ENCODE results near the gene SDK1.
A peak's percentile ranks its signal among the peaks of the same experiment; 100 is the strongest.

SDK1 gene

DNA sequence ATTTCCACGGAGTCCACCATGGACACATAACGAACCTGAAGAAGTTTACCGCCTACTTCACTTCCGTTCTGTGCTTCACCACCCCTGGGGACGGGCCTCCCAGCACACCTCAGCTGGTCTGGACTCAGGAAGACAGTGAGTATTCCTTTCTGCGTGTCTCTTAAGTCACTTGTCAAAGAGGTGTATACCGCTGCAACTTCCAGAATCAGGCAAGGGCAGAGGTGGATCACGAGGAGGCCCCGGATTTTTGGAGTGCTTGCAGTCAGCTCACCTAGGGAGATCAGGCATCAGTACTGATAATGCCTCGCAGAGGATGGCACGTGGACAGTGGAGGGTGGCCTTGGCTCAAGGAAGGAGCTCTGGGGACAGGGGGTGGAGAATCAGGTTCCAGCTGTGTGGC lies 750.6 kb downstream of the SDK1 start:
- H3K4me1 Mint-ChIP-seq: no peaks in the 10 kb centered on the region
- no peak for ATAC-seq (replicated peaks; ENCODE audit: extremely low read depth, poor library complexity, severe bottlenecking)
- no peak overlapping the region for H3K4me3 Mint-ChIP-seq
- no peaks in the 10 kb centered on the region for H3K9me3 Mint-ChIP-seq
- no peak overlapping the region for H3K27ac Mint-ChIP-seq (ENCODE audit: low read depth)
- H3K27me3 Mint-ChIP-seq: peaks cover 67% of the 10 kb centered on the region
- H3K36me3 Mint-ChIP-seq (ENCODE audit: insufficient read depth): no peaks in the 10 kb centered on the region
- DNase-seq (ENCODE audit: low spot score in 2 of 2): no peak

DNA sequence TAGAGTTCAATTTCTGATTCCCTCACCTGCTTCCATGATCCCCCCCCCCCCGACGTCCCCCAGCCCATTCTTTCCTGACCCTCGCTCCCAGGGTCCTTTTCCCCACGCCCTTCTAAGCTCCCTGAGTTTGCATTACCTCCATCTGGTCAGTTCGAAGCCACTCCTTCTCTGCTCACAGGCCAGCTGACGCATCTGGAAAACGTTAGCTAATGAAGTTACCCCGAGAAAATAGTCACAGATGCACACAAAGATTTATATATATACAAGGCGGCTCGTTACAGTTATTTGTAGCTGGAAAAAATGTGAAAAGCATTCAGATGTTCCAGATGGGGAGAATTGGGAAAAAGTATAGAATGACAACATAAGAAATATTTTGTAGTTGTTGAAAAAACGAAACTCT lies 751.1 kb downstream of the SDK1 start:
- no peak for DNase-seq (ENCODE audit: low spot score in 2 of 2)
- no peak for ATAC-seq (replicated peaks; ENCODE audit: extremely low read depth, poor library complexity, severe bottlenecking)
- H3K9me3 Mint-ChIP-seq: no peaks in the 10 kb centered on the region
- no peak overlapping the region for H3K27ac Mint-ChIP-seq (ENCODE audit: low read depth)
- peaks cover 71% of the 10 kb centered on the region for H3K27me3 Mint-ChIP-seq
- no peaks in the 10 kb centered on the region for H3K4me1 Mint-ChIP-seq
- no peak overlapping the region for H3K4me3 Mint-ChIP-seq
- H3K36me3 Mint-ChIP-seq (ENCODE audit: insufficient read depth): no peaks in the 10 kb centered on the region

DNA sequence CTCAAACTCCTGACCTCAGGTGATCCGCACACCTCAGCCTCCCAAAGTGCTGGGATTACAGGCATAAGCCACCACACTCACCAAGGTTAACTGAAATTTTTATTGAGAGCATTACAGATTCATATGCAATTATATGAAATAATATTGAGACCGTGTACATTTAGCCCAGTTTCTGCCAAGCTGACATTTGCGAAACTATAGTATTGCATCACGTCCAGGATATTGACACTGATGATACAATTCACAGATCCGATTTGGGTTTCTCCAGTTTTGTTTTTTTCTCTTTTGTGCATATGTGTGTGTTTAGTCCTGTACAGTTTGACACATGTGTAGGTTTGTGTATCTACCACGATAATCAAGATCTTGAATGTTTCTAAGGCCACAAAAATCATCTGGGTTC lies 753.1 kb downstream of the SDK1 start:
- Mint-ChIP-seq H3K4me3 (no peak overlapping the region), H3K9me3 (no peaks in the 10 kb centered on the region), H3K27me3 (peaks cover 70% of the 10 kb centered on the region), H3K4me1 (no peaks in the 10 kb centered on the region), H3K27ac (ENCODE audit: low read depth) (no peak overlapping the region), H3K36me3 (ENCODE audit: insufficient read depth) (no peaks in the 10 kb centered on the region)
- no peak for ATAC-seq (replicated peaks; ENCODE audit: extremely low read depth, poor library complexity, severe bottlenecking)
- no peak for DNase-seq (ENCODE audit: low spot score in 2 of 2)

GRCh38 chr7:4056552-4057288 lies 755.7 kb downstream of the SDK1 start:
- Mint-ChIP-seq H3K27me3 (peaks cover 64% of the 10 kb centered on the region), H3K4me3 (no peak overlapping the region), H3K9me3 (no peaks in the 10 kb centered on the region), H3K4me1 (no peaks in the 10 kb centered on the region), H3K36me3 (ENCODE audit: insufficient read depth) (no peaks in the 10 kb centered on the region), H3K27ac (ENCODE audit: low read depth) (no peak overlapping the region)
- DNase-seq (ENCODE audit: low spot score in 2 of 2) (no peak), ATAC-seq (replicated peaks; ENCODE audit: extremely low read depth, poor library complexity, severe bottlenecking) (no peak)

- Mint-ChIP-seq H3K36me3 (ENCODE audit: insufficient read depth) (no peaks in the 10 kb centered on the region), H3K9me3 (no peaks in the 10 kb centered on the region), H3K27me3 (peaks cover 59% of the 10 kb centered on the region), H3K4me1 (no peaks in the 10 kb centered on the region), H3K4me3 (no peak overlapping the region), H3K27ac (ENCODE audit: low read depth) (no peak overlapping the region)
- ATAC-seq (replicated peaks; ENCODE audit: extremely low read depth, poor library complexity, severe bottlenecking): no peak
- DNase-seq (ENCODE audit: low spot score in 2 of 2): no peak
Measured at GRCh38 chr7:4057289-4057616, 756.2 kb downstream of the SDK1 start.

- Mint-ChIP-seq H3K9me3 (no peaks in the 10 kb centered on the region), H3K27me3 (peaks cover 59% of the 10 kb centered on the region), H3K4me1 (no peaks in the 10 kb centered on the region), H3K27ac (ENCODE audit: low read depth) (no peak overlapping the region), H3K4me3 (no peak overlapping the region), H3K36me3 (ENCODE audit: insufficient read depth) (no peaks in the 10 kb centered on the region)
- DNase-seq (ENCODE audit: low spot score in 2 of 2) (no peak), ATAC-seq (replicated peaks; ENCODE audit: extremely low read depth, poor library complexity, severe bottlenecking) (no peak)
Measured at GRCh38 chr7:4058158-4058557, 757.1 kb downstream of the SDK1 start.

GRCh38 chr7:4065190-4065589 lies 764.1 kb downstream of the SDK1 start:
- H3K4me3 Mint-ChIP-seq: no peak overlapping the region
- H3K9me3 Mint-ChIP-seq: no peaks in the 10 kb centered on the region
- DNase-seq (ENCODE audit: low spot score in 2 of 2) (no peak), ATAC-seq (replicated peaks; ENCODE audit: extremely low read depth, poor library complexity, severe bottlenecking) (no peak)
- peaks cover 10% of the 10 kb centered on the region for H3K4me1 Mint-ChIP-seq
- H3K36me3 Mint-ChIP-seq (ENCODE audit: insufficient read depth): no peaks in the 10 kb centered on the region
- H3K27ac Mint-ChIP-seq (ENCODE audit: low read depth): peak overlapping the region; percentile 20
- peaks cover 18% of the 10 kb centered on the region for H3K27me3 Mint-ChIP-seq

DNA sequence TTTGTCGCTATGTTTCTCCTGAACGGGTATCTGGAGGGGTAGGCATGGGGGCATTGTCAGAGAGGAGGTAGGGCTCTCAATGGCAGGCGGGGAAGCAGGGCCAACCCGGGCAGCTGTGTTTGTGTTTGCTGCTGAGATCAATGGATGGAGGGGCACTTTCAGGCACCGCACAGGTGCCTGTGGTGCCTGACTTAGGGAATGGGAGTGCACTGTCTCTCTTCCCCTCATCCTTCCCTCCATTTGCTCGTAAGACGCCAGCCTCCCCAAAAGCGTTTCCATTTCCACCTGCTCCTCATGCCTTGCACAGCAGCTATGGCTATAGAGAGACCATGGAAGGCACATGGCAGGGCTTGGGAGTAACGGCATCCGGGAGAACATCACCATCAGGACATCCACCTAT lies 765.2 kb downstream of the SDK1 start:
- Mint-ChIP-seq H3K27ac (ENCODE audit: low read depth) (no peak overlapping the region), H3K4me1 (peaks cover 10% of the 10 kb centered on the region), H3K9me3 (no peaks in the 10 kb centered on the region), H3K4me3 (no peak overlapping the region), H3K27me3 (peaks cover 18% of the 10 kb centered on the region), H3K36me3 (ENCODE audit: insufficient read depth) (no peaks in the 10 kb centered on the region)
- DNase-seq (ENCODE audit: low spot score in 2 of 2) (no peak), ATAC-seq (replicated peaks; ENCODE audit: extremely low read depth, poor library complexity, severe bottlenecking) (no peak)

- Mint-ChIP-seq H3K27ac (ENCODE audit: low read depth) (no peak overlapping the region), H3K4me1 (peaks cover 10% of the 10 kb centered on the region), H3K27me3 (peaks cover 18% of the 10 kb centered on the region), H3K4me3 (no peak overlapping the region), H3K36me3 (ENCODE audit: insufficient read depth) (no peaks in the 10 kb centered on the region), H3K9me3 (no peaks in the 10 kb centered on the region)
- ATAC-seq (replicated peaks; ENCODE audit: extremely low read depth, poor library complexity, severe bottlenecking): no peak
- no peak for DNase-seq (ENCODE audit: low spot score in 2 of 2)
Measured at GRCh38 chr7:4066626-4067475, 765.8 kb downstream of the SDK1 start.

DNA sequence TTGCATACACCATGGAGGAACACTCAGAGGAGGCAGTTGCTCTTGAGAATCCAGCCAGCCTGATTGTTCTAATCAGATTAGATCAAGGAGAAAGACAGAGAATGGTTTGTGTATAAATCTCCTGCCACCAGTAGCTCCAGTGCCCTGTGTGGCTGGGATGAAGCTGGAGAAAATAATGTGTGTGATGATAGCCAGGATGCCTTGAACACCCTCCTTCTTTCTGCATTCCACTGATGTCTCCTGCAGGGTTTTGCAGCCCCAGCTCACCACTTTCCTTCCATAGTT lies 766.4 kb downstream of the SDK1 start:
- no peak for ATAC-seq (replicated peaks; ENCODE audit: extremely low read depth, poor library complexity, severe bottlenecking)

DNA sequence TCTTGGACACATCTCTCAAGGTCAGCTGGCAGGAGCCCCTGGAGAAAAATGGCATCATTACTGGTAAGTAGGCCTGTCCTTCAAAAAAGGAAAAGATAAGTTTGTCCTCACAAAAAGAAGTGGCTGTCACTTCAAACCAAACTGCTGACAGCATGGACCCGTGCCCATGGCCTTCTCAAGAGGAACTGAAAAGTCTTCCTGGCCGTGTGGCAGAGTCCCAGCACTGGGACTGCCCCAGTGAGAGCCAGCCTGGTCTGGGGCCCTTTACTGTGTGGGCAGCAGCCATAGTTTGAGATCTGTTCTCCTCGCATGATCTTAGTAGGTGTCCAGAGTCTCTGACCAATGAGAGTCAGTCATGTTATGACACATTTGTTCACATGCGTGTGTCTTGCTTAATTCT lies 766.8 kb downstream of the SDK1 start:
- no peak for DNase-seq (ENCODE audit: low spot score in 2 of 2)
- H3K27ac Mint-ChIP-seq (ENCODE audit: low read depth): no peak overlapping the region
- H3K9me3 Mint-ChIP-seq: no peaks in the 10 kb centered on the region
- peaks cover 10% of the 10 kb centered on the region for H3K4me1 Mint-ChIP-seq
- peaks cover 12% of the 10 kb centered on the region for H3K27me3 Mint-ChIP-seq
- ATAC-seq (replicated peaks; ENCODE audit: extremely low read depth, poor library complexity, severe bottlenecking): no peak
- H3K36me3 Mint-ChIP-seq (ENCODE audit: insufficient read depth): no peaks in the 10 kb centered on the region
- no peak overlapping the region for H3K4me3 Mint-ChIP-seq

More for the DNA sequence above, 766.4 kb downstream of the SDK1 start:
- no peaks in the 10 kb centered on the region for H3K9me3 Mint-ChIP-seq
- peaks cover 10% of the 10 kb centered on the region for H3K4me1 Mint-ChIP-seq
- H3K36me3 Mint-ChIP-seq (ENCODE audit: insufficient read depth): no peaks in the 10 kb centered on the region
- no peak overlapping the region for H3K4me3 Mint-ChIP-seq
- no peak overlapping the region for H3K27ac Mint-ChIP-seq (ENCODE audit: low read depth)
- peaks cover 16% of the 10 kb centered on the region for H3K27me3 Mint-ChIP-seq
- DNase-seq (ENCODE audit: low spot score in 2 of 2): no peak

DNA sequence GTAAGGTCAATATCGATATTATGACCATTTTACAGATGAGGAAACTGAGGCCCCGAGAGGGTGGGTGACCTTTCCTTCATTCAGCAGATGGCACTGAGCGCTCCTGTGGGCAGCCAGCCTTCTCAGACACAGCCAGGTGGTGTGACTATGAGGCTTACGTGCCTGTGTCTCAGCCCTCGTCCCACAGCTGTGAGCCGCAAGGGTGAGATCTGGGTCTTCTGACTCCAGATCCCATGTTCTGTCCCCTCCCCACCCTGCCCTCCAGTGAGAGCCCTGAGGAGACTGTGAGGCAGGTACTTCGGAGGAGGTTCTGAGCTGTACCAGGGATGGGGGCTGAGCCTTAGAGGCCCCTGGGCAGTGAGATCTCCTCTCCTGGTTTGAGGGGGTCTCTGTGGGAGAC lies 767.2 kb downstream of the SDK1 start:
- ATAC-seq (replicated peaks; ENCODE audit: extremely low read depth, poor library complexity, severe bottlenecking) (no peak), DNase-seq (ENCODE audit: low spot score in 2 of 2) (no peak)
- Mint-ChIP-seq H3K9me3 (no peaks in the 10 kb centered on the region), H3K4me1 (peaks cover 10% of the 10 kb centered on the region), H3K27ac (ENCODE audit: low read depth) (no peak overlapping the region), H3K36me3 (ENCODE audit: insufficient read depth) (no peaks in the 10 kb centered on the region), H3K4me3 (no peak overlapping the region), H3K27me3 (peaks cover 10% of the 10 kb centered on the region)

Measured in central memory CD8-positive, alpha-beta T cell (primary cell).